Measurements from ENCODE around the gene LRRC34.

DNA sequence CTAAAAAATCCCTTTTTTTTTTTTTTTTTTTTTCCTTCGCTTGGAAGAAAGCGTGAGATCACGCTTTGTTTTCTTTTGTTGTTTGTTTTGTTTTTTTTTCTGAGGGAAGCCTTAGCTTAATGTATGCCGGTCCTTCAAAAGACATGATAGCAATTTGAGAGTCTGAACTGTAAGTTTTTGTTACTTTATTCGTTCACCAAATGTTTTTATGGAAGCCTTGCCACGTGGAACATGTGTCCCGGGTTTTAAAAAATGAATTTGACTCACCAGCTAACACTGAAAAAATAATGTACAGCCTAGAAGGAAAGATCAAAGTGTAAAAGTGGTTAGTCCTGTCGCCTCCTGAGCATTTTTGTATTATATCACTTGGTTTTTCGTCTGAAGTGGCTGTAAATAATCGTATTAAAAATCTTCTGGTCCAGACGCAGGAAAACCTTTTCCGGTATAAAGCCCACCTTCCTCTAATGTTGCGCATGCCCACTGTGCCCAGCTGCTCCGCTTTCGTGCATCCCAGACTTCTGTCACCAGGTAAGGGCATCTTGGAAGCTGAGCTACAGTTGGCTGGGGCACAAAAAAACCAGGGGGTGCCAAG lies 40.3 kb downstream of the LRRC34 start:
- TF ChIP-seq, protein P1, sequence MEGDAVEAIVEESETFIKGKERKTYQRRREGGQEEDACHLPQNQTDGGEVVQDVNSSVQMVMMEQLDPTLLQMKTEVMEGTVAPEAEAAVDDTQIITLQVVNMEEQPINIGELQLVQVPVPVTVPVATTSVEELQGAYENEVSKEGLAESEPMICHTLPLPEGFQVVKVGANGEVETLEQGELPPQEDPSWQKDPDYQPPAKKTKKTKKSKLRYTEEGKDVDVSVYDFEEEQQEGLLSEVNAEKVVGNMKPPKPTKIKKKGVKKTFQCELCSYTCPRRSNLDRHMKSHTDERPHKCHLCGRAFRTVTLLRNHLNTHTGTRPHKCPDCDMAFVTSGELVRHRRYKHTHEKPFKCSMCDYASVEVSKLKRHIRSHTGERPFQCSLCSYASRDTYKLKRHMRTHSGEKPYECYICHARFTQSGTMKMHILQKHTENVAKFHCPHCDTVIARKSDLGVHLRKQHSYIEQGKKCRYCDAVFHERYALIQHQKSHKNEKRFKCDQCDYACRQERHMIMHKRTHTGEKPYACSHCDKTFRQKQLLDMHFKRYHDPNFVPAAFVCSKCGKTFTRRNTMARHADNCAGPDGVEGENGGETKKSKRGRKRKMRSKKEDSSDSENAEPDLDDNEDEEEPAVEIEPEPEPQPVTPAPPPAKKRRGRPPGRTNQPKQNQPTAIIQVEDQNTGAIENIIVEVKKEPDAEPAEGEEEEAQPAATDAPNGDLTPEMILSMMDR (IDR thresholded peaks at IDR 0.05 in 4 of 5, conservative IDR thresholded peaks at IDR 0.05 in 1 of 5), result no peak
- TF ChIP-seq POLR2A (IDR thresholded peaks at IDR 0.05), result no peak

Data from gastrocnemius medialis (tissue), 4 donors.